SU-DHL-6 (cell line): ENCODE data around the gene SETD2.

Source experiments
- EZH2phosphoT487 ChIP-seq: fragments of 200-600 bp; sonication (generic), shearing (Covaris generic); conservative IDR thresholded peaks from 2 replicates; pipeline ENCODE4 v1.6.1; 2018; ENCODE audit warnings: mild to moderate bottlenecking, antibody characterized with exemption, low read length, moderate library complexity, mixed read lengths
- TF ChIP-seq, protein P1 (sequence below): fragments of 200-600 bp; sonication (generic); IDR thresholded peaks from one replicate; pipeline ENCODE4 v1.5.1; 2017; ENCODE audit warnings: antibody characterized with exemption, mild to moderate bottlenecking, low read length, moderate library complexity; ENCODE audit not compliant: insufficient read depth, poor library complexity, severe bottlenecking

DNA sequence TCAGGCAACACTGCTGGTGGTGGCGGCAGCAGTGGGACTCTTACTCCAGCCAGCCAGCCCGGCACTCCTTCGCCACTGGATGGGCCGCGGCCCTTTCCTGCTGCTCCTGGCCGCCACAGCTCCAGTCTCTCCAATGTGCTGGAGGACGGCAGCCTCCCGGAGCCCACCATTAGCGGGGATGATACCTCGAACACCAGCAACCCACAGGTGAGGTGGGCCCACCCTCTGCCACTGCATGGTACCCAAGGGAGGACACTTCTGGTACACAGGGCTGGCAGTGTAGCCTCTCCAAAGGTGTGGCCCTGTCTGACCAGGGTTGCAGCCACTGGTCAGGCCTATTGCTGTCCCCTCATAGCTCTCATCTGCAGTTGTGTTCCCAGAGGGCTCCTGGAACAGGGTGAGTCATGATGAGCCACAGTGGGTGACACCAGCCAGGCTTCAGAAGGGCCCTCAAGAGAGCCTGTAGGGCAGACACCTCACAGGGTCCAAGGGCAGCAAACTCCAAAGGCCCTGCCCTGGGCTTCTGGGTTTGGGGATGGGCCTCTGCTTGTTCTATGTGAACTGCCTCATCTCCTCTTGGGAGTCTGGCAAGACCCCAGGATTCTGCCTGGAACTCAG is 163.6 kb downstream of the SETD2 start:
- TF ChIP-seq, protein P1, sequence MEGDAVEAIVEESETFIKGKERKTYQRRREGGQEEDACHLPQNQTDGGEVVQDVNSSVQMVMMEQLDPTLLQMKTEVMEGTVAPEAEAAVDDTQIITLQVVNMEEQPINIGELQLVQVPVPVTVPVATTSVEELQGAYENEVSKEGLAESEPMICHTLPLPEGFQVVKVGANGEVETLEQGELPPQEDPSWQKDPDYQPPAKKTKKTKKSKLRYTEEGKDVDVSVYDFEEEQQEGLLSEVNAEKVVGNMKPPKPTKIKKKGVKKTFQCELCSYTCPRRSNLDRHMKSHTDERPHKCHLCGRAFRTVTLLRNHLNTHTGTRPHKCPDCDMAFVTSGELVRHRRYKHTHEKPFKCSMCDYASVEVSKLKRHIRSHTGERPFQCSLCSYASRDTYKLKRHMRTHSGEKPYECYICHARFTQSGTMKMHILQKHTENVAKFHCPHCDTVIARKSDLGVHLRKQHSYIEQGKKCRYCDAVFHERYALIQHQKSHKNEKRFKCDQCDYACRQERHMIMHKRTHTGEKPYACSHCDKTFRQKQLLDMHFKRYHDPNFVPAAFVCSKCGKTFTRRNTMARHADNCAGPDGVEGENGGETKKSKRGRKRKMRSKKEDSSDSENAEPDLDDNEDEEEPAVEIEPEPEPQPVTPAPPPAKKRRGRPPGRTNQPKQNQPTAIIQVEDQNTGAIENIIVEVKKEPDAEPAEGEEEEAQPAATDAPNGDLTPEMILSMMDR = no peak
- TF ChIP-seq EZH2phosphoT487 = no peak
